GM23248 (cell line): ENCODE results near the gene PLLP.
"Not testable (repeated sequence)": the region's sequence is repeated elsewhere in the genome, so short reads cannot be mapped to it uniquely, and the experiment has no call there.

Source experiments
- EZH2 ChIP-seq: fragments of 200-600 bp; sonication (generic); IDR thresholded peaks from 2 replicates; pipeline ENCODE4 v1.6.1; 2018; ENCODE audit warnings: antibody characterized with exemption, mild to moderate bottlenecking; ENCODE audit not compliant: insufficient read depth, poor library complexity, severe bottlenecking
- EZH2phosphoT487 ChIP-seq: fragments of 200-600 bp; sonication (generic); IDR thresholded peaks from 2 replicates; pipeline ENCODE4 v1.6.1; 2018; ENCODE audit warnings: antibody characterized with exemption, moderate library complexity, mild to moderate bottlenecking, low read depth; ENCODE audit not compliant: insufficient read depth

DNA sequence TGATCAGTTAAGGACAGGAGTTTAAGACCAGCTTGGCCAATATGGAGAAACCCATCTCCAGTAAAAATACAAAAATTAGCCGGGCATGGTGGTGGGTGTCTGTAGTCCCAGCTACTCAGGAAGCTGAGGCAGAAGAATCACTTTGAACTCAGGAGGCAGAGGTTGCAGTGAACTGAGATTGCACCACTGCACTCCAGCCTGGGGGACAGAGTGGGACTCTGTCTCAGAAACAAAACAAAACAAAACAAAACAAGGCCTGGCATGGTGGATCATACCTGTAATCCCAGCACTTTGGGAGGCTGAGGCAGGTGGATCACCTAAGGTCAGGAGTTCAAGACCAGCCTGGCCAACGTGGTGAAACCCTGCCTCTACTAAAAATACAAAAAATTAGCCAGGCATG, 17.1 kb downstream of the PLLP start:
- TF ChIP-seq EZH2, EZH2phosphoT487: not testable (repeated sequence)
